HG03108 (cell line): ENCODE measurements around the gene GAP43.
"Not testable (repeated sequence)": the region's sequence is repeated elsewhere in the genome, so short reads cannot be mapped to it uniquely, and the experiment has no call there.

Experiments used
- ATAC-seq: cut with Tn5 transposase; IDR thresholded peaks from one replicate; pipeline ENCODE4 v1.9.1; 2021; ENCODE audit warnings: moderate library complexity; ENCODE audit not compliant: unreplicated experiment

GAP43 gene

DNA sequence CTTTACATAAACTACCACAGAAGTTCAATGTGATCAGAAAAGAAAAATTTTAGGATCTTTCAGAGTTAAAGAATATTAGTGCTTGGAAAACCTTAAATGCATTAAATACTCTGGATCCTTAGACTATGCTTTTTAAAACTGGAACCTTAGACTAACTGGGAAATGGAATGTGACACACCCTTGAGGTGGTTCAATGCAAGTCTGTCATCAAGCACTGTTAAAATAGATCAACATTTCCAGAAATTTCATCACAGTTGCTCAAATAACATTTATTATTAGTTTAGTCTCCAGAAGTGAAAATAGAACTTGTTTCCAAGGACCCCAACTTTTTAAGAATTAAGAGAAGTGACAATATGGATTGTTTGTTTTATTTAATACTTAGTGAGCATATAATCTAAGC is 71.8 kb downstream of the GAP43 start:
- ATAC-seq, result no peak

DNA sequence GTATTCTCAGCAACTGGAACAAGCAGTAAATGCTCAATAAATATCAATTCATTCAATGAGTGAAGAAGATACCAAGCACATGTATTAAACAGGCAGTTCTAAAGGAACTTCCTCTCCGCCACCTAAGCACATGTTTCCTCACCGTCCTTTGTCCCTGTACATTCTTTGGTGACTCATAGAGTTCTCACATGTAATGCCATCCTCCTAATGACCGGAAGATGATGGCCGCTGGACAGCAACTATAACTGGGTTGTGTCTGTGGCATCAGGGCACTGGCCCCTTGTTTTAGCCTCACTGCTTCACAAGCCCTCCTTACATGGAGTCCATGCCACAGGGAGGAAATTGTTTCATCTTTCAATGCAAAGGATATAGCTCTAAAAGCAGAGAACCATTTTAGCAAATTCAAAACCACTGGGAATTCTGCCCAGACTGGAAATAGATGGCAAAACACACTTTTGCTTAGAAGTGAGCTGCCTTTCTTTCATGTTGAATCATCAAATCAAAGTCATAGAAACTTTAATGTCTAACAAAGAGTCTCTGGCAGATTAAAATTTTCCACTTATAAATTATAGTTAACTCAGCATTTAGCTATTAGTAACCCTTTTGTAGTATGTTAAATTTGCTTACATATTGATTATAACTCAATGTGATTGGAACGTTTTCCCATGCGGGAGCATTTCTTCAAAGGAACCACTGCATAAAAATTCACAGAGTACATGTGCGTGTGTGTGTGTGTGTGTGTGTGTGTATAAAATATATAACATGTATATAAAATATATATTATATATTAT is 74.1 kb downstream of the GAP43 start:
- ATAC-seq, result no peak

DNA sequence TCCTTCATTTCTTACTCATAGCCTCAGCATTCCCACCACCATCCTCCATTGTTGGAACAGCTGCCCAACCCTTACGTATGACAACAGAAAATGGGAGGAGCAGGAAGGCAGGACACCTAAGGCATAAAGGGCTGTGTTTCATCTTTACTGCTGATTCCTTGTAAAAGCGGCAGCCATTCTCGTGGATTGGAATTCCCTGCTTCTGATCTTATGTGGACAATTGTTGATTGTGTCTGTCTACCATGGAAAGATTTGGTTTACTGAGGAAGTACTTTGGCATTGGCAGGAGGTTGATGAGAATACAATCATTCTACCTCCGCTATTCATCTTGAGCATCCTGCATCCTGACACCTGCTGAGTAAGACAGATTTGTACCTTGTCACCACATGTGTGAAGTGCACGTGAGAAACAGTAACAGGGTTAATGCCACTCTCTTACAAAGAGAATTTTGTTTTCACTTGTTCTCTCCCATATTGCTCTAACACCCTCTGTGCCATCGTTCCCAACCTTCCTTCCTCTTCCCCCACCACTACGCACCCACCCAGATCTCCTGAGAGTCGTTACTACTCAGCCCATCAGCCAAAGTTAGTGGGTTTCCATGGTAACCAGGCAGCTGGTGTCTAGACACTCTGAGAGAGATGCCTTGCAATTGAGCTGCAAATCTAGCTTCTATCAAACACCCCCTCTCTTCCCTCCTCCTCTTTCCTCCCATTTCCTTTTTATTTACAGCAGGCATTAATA is 75.7 kb downstream of the GAP43 start:
- no peak for ATAC-seq

DNA sequence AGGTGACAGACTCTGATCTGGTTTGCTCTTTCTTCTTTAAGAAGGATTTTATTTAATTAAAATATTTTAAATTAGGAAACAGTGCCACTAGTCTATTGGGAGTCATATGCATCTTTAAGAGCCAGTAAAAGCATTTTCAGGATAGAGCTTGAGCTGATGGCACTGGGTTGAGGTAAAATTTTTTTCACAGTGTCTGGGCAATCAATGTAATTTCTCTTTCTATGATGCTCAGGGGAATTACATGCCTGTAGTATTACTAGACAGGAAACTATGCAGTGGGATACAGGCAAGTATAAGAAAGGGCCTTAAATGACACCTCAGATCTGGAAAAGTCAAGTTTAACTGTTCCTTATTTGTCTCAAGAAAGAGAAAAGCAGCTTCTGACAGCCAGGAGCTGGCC is 76.4 kb downstream of the GAP43 start:
- ATAC-seq, result no peak

DNA sequence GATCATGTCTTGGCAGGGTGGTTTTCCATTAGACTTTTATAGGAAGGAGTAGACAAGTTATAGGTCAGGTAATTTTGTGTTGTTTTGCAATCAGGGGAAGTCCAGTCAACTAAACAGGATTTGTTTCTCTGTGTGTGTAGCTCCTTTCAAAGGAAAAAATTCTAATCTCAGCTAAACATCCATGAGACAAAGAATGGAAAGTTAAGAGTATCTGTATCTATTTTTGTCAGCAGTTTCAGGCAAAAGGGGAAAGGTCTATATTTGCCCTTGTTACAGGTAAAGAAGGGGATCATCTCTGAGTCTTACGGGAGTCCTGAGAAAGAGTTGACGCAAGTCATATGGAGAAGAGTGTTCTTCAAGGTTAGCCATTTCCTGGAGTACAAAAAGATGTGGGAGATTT is 79.3 kb downstream of the GAP43 start:
- ATAC-seq, result no peak

DNA sequence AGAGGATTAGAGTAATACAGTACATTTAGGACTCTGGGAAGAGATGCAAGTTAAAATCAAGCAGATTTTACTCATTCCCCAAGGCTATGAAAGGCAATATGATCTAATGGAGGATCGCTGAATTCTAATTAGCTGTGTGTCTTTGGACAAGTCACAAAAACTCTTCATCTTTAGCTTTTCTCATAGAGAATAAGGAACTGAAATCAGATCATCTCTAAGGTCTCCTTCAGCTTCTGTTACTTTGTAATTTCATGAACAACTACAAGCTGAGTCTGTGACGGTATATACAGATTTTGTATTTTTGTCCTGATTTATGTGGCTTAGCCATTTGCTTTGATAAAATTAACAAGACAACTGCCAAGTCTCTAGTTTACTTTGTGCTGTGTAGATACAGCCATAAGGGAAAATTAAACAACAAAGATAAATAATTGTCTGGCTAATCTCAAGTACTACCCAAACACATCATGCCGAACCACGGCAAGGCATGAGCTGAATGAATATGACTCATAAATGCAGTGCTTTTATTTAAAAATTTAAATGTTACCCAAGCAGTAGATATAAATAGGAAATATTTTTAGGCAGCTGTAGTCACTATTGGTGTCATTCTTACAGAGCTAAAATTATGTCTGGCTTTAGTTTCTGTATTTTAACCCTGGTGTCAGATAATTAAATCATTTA is 81.5 kb downstream of the GAP43 start:
- ATAC-seq, result no peak

DNA sequence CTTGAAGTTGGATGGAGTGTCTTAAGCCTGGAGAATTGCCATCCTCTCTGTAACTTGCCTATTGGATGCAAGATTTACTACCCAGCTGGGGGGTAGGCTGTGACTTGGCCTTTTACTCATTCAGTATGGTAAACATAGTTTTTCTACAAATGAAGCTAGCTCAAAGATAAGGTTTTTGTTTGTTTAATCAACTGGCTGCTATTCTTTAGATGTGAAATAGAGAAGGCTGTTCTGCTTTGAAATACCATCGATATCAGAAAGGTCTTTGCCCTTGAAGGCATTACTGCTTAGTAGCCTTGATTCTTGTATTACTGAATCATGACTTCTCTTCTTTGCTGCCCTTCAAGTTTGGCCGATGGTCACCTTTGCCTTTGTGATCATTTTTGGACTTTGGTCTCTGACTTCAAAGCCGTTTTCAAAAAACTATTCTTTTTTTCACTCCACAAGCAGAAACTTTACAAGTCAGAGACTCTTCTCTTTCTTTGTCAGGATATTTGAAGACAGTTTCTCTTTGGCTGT is 83.1 kb downstream of the GAP43 start:
- no peak for ATAC-seq

DNA sequence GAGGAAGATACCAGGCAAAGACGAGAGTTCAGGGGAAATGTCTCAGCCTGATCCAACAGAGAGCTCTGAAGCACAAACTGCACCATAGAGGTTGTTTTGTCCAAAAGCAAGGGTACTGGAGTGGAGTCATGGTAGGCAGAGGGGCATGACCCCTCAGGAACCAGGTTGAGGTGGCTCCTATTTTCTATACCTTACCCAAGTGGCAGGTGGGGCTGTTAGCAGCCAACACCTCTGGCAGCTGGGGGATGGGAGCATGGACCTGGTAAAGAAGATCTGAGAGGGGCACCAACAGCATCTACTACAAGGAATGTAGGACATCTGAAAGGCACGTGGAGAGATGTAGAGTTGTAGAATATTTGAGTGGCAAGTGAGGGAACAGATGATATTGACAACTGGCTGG is 85.2 kb downstream of the GAP43 start:
- ATAC-seq, result no peak

DNA sequence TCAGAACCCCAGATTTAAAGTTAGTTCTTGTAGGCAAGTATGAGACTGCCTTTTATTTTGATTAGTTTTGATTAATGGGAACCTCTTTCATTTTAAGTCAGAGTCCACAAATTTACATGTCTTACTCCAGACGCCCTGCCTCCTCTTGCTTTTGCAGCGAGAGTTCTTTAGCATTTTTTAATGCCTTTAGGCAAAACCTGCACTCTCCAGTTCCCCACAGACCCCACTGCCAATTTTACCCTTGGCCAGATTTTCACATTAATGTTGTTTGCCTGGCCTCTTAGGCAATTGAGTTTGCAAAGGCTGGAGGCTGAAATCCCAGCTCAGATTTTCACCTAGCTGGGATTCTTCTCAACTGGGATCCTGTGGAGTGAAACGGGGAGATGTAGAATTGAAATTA is 85.8 kb downstream of the GAP43 start:
- no peak for ATAC-seq

DNA sequence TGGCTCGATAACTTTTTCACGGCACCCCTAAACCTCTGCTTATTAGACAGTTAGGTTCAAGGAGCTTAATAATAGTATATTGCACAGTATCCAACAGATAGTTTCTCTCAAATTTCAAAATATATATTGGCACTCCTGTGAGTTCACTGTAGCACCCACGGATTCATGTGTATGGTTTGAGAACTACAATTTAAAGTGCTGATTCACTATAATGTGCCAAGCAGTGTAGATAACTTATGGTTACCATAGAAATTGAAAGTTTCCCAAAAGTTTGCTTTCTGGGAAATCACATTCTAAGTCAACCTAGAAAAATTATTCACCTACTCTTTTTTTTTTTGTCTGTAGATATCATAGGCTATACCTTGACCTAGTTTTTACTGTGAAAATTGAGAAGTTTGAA is 86.6 kb downstream of the GAP43 start:
- no peak for ATAC-seq

DNA sequence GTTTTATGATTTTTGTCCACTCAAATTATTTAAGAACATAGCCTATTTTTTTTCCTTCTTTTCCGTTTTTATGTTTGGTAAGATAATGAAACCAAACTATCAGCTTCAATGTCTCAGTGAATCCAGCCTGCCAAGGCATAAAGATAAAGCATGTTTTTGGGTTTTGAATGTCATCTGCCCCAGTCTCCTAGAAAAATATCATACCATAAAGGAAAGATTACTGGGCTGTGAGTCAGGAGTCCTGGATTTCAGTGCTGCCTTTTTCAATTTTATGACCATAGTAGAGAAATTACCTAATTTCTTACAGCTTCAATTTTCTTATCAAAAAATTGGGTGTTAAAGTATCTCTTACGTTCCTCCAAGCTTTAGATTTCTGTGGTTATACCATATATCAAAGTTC is 87.5 kb downstream of the GAP43 start:
- no peak for ATAC-seq

DNA sequence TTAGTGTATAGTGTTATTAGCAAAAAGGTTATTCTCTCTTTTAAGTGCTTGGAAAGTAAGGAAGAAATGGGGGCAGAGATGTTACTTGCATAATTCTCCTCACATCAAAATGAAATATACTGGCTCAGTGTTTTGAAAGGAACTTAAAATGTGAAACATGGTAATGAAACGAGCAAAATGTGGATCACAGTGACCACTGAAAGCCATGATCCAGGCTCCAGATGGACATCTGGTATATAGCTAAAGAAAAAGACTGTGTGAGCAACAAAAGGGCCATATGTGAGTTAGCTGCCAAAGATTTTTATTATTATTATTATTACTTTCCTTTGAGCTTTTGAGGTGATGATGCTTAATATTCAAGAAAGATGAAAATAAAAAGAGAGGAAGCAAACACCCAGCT is 89.6 kb downstream of the GAP43 start:
- ATAC-seq, result no peak

DNA sequence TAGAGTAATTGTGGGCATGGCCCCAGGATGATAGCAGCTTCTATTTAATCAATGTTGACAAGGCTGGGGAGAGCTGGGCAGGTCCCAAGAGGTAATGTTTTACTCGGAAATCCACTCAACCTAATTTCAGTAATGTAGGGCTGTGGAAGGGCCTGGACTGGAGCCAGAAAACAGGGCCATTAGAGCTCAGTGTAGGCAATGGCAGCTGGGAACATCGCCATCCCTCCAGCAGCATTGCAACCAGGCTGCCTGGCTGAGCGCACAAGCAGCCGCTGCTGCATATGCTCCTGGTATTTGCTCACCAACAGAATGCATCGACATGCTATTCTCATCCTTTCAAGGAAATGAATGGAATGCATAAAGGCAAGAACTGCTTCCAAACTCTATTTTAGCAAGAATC is 90.0 kb downstream of the GAP43 start:
- no peak for ATAC-seq

DNA sequence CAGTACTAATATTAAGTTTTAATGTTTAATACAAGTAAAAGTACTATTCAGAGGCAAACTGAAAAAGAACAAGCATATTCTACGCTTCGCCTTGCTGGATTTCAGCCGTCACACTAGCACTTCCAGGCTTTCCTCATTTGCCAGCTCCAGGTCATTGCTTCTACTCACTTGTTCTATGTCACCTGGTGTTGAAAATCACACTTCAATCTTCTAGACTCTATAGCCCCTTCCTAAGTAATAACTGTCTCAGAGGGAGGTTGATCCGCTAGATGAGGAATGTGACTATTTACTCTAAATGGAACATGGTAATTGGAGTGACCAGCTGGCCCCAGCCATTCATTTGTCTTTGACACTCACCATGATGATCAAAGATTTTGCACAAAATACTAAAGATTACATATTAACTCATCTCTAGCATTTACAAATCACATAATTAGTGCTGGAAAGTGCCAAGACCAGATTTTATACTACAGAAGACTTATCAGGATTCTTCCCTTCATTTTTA is 92.0 kb downstream of the GAP43 start:
- no peak for ATAC-seq

DNA sequence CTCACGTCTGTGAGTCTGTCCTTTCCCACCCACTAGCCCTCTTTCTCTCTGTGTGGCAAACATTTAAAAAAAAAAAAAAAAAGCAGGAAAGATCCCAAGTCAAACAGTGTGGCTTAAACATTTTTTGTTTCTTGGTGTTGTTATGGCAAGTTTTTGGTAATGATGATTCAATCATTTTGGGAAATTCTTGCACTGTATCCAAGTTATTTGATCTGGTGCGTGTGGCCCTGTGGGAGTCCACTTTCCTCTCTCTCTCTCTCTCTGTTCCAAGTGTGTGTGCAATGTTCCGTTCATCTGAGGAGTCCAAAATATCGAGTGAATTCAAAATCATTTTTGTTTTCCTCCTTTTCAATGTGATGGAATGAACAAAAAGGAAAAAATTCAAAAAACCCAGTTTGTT is 97.7 kb downstream of the GAP43 start:
- no peak for ATAC-seq

DNA sequence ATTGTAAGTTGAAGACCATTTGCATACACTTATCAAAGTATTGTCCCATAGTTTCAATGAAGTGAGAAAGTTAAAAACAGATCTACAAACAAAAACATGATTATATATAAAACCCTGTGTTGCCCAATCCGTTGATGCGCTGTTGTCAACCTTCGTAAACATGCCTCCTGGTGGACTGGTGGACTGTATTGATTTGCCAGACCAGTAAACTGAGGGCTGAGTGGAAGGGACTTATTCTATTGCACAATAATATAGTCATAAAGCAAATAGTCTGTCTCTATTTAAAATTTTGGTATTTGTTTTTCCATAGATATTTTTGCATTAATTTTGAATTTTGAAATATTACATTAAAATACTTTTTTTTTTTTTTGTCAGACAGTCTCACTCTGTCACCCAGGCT is 102.5 kb downstream of the GAP43 start:
- no peak for ATAC-seq

DNA sequence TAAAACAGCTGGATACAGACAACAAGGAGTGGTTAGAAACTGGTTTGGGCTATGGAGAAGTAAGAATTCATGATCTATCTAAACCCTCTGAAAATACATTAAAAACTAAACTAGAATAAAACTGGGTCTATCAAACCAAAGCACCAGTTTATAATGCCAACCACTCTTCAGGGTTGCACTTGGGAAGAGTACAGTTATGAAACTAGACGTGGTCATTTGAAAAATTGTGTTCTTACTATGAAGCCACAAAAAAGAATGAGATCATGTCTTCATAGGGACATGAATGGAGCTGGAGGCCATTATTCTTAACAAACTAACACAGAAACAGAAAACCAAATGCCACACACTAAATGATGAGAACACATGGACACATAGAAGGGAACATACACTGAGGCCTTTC is 103.8 kb downstream of the GAP43 start:
- no peak for ATAC-seq

DNA sequence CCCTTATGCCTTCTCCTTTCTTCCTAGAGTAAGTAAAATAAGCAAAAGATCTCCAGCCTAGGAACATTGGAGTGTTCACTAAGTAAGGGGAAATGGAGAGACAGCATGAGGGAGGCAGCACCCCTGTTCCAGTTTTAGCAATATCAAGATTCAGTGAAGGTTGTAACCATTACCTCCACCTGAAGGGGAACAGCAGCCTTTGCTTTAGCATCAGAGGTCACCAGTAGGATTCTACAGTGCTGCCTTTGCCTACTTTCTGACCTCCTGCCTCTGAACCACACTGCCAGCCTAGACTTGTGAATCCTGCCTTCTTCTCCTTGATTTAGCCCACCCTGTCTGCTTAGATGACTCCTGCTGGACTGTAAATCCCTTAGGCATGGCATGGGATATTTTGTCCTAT is 104.7 kb downstream of the GAP43 start:
- ATAC-seq, result no peak

DNA sequence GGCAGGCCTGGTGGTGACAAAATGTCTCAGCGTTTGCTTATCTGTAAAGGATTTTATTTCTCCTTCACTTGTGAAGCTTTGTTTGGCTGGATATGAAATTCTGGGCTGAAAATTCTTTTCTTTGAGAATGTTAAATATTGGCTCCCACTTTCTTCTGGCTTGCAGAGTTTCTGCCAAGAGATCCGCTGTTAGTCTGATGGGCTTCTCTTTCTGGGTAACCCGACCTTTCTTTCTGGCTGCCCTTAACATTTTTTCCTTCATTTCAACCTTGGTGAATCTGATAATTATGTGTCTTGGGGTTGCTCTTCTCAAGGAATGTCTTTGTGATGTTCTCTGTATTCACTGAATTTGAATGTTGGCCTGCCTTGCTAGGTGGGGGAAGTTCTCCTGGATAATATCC is 113.0 kb downstream of the GAP43 start:
- not testable (repeated sequence) for ATAC-seq

DNA sequence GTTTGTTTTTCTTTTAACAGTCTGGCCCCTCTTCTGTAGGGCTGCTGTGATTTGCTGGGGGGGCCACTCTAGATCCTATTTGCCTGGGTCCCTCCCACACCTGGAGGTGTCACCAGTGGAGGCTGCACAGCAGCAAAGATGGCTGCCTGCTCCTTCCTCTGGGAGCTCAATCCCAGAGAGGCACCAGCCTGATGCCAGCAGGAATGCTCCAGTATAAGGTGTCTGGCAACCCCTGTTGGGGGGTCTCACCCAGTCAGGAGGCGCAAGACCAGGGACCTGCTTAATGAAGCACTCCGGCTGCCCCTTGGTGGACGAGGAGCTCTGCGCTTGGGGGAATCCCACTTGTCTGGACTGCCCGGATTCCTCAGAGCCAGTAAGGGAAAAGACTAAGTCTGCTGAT is 118.3 kb downstream of the GAP43 start:
- no peak for ATAC-seq

DNA sequence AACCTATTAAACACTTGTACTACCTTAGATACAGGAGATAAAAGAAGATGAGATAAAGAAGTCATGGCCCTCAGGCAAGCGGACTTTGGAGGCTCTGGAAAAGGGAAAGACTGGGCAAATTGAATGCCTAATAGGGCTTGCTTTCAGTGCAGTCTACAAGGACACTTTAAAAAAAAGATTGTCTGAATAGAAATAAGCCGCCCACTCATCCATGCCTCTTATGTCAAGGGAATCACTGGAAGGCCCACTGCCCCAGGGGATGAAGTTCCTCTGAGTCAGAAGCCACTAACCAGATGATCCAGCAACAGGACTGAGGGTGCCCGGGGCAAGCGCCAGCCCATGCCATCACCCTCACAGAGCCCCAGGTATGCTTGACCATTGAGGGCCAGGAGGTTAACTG is 121.2 kb downstream of the GAP43 start:
- ATAC-seq, result not testable (repeated sequence)

DNA sequence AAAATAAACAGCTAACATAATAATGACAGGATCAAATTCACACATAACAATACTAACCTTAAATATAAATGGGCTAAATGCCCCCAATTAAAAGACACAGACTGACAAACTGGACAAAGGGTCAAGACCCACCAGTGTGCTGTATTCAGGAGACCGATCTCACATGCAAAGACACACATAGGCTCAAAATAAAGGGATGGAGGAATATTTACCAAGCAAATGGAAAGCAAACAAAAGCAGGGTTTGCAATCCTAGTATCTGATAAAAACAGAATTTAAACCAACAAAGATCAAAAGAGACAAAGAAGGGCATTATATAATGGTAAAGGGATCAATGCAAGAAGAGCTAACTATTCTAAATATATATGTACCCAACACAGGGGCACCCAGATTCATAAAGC is 129.7 kb downstream of the GAP43 start:
- not testable (repeated sequence) for ATAC-seq
